Measurements from ENCODE around the gene GPR153.
"Not testable (repeated sequence)": the region's sequence is repeated elsewhere in the genome, so short reads cannot be mapped to it uniquely, and the experiment has no call there.

GPR153 gene

DNA sequence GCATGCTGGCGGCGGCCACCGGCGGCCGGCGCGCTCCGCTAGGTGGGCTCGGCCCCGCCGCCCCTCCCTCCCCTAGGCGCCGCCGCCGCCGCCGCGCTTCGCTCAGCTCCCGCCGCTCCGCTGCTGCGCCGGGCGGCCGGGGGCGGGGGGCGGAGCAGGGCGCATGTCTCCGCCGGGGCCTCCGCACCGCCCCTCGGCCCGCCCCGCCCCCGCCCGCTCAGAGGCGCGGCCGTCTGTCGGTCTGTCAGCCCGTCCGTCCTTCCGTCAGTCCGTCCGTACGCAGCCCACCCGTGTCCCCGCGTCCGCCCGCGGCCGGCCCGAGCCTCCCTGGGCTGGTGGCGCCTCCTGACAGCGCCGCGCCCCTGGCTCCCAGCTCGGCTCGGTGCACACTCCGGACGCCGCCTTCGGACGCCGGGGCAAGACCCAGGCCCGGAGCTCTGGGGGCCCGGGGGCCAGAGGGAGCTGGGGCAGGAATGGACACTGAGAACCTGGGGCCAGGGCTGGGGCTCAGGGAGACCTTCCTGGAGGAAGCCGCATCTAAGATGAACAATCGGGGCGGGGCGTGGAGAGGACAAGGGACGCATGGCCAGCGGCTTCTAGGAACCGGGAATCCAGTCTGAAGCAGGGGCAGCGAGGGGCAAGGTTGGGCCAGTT, at the start of gene GPR153:
TSS of gene GPR153 (minus strand) at position 138 of the 654 bp plus-strand sequence. CDS start 6,193 bp downstream, outside the sequence.
- no peak for DNase-seq

DNA sequence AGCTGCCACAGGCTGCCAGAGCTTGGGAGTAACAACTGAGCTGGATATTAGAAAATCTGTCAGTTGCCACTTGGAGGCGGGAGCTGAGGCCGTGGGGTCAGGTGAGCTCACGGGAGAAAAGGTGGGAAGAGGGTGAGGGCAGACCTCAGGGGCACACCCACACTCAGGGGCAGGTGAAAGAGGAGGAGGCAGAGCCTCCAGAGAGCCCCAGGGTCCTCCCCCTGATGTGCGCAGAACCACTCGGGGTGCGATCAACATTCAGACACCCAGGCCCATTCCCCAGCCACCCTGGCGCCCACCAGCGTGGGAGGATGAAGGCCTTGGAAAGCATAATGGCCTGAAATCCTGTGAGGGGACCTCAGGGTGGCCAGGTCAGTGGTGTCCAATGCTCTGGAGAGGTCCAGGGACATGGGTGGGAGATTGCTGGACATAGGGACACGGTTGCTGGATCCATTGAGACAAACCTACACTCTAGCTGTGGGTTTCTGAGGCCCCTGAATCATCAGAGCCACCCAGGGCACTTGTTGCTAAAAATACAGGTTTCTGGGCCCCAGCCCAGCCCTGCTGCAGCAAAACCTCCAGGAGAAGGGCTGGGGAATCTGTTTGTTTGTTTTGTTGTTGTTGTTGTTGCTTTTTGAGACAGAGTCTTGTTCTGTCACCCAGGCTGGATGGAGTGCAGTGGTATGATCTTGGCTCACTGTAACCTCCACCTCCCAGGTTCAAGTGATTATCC, 49.4 kb upstream of the GPR153 start:
- DNase-seq: no peak

DNA sequence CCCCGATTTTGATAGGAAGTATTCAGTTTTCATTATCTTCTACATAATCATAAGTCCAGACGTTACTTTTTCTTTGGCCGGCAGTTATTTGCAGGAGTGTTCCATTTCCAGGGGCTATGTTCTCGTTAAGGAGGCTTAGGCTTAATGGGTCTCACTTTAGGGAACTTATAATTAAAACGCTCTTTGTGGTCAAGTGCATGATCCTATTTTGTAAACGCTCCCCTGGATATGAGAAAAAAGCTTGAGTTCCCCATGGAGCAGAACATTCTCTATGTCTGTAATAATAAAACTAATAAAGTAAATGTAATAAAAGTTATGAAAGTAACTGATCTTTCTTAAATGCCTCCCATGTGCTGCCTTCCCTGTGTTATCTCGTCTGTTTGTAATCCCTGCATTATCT, 48.7 kb upstream of the GPR153 start:
- no peak for DNase-seq

DNA sequence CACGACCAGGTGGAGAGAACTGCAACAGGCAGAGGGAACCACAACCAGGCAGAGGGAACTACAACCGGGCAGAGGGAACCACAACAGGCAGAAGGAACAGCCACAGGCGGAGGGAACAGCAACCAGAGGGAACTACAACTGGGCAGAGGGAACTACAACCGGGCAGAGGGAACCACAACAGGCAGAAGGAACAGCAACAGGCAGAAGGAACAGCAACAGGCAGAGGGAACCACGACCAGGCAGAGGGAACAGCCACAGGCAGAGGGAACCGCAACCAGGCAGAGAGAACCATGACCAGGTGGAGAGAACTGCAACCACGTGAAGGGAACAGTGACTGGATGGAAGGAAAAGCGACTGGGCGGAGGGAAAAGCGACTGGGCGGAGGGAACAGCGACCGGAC, 47.6 kb upstream of the GPR153 start:
- no peak for DNase-seq

DNA sequence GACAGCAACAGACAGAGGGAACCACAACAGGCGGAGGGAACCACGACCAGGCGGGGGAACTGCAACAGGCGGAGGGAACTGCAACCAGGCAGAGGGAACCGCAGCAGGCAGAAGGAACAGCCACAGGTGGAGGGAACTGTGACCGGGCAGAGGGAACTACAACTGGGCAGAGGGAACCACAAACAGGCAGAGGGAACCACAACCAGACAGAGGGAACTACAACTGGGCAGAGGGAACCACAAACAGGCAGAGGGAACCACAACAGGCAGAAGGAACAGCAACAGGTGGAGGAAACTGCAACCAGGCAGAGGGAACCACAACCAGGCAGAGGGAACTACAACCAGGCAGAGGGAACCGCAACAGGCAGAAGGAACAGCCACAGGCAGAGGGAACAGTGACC, 46.8 kb upstream of the GPR153 start:
- DNase-seq: not testable (repeated sequence)

DNA sequence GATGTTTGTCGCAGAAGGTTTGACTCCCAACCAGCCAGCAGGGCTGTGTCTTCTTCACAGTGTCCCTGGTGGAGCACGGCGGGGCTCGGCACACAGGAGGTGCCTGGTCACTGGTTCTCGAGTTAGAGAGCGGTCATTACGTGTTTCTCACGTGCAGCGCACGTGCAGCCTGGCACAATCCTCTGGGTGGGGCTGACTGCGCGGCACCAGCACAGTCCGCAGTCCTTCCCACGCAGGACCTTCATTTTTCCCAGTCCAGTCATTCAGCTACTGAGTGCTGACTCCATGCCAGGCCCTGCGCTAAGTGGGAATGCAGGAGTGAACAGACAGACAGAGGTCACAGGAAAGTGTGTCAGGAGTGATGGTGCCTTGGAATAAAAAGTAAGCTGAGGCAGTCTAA, 46.2 kb upstream of the GPR153 start:
- no peak for DNase-seq

DNA sequence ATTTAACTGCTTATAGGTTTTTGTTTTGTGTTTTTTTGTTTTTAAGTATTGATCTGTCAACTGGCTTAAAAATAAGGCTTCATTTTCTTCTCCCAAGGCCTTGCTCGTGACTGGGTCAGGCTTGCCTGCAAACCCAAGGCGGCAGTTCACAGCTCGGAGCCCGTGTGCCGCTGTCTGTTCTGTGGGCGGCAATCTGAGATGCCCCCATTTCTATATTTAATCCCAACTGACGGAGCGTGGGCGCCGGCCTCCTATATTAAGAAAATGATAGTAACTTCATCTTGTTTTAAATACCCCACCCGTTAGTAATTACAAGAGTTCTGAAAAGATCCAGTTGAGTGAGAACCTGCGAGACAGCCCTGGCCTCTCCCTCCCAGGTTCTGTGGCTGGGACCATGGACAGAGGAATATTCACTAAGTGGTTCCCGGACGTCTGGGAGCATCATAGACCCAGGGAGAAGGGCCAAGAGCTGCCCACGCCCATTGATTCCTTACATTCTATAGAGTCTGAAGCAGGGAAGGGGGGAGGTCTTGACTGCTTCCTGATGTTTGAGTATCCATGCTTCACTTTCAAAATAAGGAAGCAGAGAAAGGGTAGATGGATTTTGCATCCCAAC, 42.6 kb upstream of the GPR153 start:
- DNase-seq: no peak

DNA sequence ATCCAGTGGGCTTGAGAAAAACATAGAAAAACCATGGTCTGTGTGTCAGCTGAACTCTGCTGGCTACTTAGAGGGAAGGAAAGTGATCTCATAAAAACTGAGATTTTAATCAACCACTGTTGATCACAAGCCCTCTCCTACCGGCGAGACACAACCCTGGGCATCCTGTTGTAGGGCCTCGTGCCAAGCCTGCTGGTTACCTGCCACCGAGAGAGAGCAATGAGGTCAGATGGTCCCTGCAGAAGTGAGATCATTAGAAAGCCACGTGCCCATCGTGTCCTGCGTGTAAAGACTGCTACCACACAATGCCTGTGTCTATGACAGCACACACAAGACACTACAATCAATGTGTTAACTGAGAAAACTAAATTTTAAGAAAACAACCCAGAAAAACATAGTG, 41.7 kb upstream of the GPR153 start:
- no peak for DNase-seq

DNA sequence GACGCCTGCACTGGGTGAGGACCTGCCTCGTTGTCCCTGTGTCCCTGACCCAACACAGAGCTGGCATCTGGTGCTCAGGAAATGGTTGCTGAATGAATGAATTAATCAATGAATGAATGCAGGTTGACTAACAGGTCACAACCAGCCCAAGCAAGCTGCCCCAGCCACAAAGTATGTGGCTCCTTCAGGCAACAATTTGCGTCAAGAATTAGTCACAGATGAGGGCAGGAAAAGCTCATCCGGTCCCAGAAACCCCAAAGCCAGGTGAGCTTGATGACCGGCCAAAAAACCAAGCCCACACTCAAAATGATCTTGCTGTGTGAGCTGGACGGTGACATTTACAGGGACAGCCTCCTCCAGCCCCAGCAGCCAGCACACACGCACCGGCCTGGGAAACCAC, 40.6 kb upstream of the GPR153 start:
- DNase-seq: no peak

DNA sequence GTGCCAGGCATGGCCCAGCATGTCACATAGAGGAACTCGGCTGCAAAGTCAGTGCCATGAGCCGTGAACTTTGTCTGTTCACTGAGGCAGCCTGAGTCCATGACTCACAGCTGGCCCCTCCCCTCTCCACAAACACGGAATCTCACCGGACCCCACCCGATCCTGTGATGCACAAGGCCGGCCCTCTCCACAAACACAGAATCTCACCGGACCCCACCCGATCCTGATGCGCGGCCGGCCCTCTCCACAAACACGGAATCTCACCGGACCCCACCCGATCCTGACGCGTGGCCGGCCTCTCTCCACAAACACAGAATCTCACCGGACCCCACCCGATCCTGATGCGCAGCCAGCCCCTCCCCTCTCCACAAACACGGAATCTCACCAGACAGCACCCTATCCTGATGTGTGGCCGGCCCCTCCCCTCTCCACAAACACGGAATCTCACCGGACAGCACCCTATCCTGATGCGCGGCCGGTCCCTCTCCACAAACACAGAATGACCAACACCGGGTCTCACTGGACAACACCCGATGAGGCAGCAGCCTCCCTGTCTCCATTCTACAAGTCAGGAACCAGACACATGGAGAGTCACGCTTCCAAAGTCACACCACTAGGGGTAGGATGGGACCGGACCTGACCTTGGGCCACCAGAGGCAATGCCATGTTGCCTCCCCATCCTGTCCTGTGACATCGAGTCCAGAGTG, 39.6 kb upstream of the GPR153 start:
- DNase-seq: no peak

DNA sequence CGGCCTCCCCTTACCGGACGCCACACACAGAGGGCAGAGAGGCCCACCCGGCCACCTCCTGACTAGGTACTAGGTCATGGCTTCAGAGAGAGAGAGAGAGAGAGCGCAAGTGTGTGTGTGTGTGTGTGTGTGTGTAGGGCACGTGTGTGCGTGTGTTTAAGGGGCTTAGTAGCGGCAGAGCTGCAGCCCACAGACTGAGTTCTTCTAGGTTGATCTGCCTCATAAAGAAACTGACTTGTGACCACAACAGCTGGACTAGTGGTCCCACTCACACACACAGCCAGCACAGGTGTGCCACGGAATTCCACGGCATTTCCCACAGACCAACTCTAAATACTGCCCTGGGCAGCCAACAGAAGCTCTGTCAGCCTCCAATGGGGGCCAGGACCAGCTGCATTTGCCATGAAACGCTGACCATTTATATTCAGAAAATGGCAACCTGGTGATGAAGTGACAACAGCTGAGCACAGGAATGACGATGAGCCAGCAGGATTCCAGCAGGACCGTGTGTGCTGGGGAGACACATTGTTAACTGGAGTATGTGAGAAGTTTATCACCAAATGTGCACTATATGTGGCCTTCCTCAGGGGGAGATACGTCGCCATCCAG, 38.8 kb upstream of the GPR153 start:
- no peak for DNase-seq

DNA sequence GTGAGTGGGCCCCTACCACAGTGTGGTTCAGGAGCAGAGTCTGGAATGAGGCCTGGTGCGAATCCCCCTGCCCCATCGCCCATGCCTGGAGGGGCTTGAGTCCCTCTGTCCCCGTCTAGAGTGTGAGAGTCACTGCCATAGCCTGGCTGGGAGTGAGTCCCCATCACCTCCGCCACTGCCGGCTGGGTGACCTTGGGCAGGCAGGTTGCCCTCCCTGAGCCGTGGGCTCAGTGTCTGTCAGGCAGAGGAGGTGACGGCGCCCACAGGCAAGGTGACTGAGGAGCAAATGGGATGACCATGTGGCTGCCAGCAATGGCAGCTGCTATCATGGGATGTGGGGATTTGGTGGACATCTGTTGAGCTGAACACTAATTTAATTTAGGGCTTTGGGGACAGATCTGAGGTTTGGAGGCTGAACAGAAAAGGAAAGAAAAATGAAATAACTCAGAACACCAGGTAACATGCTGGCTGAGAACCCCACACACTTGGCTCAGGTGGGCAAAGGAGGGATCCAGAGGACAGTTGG, 38.1 kb upstream of the GPR153 start:
- no peak for DNase-seq

DNA sequence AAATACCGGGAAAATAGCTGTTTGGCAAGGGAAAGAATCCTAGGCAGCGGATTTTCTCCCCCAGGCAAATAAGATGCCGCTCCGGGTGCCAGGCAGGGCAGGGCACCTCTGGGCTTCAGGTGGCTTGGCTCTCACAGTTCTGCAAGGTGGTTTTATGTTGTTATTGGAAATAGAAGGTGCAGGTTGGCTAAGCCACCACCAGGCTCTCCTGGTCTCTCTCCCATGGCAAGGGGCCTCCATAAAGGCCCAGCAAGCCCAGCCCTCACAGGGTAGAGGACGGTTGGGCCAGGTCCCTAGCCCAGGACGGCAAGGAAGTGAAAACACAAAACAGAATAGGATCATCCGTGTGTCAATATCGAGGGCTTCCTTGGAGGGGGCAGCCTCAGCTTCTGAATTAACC, 37.6 kb upstream of the GPR153 start:
- DNase-seq: no peak

DNA sequence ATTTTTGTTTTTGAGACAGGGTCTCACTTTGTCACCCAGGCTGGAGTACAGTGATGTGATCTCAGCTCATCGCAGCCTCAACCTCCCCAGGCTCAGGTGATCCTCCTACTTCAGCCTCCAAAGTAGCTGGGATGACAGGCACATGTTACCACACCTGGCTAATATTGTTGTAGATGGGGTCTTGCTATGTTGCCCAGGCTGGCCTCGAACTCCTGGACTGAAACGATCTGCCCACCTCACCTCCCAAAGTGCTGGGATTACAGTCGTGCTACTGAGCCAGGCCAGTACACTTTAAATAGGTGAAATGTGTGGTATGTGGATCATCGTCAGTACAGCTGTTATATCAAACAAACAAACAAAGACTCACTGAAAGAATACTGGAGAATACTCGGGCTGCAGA, 35.0 kb upstream of the GPR153 start:
- DNase-seq: no peak

DNA sequence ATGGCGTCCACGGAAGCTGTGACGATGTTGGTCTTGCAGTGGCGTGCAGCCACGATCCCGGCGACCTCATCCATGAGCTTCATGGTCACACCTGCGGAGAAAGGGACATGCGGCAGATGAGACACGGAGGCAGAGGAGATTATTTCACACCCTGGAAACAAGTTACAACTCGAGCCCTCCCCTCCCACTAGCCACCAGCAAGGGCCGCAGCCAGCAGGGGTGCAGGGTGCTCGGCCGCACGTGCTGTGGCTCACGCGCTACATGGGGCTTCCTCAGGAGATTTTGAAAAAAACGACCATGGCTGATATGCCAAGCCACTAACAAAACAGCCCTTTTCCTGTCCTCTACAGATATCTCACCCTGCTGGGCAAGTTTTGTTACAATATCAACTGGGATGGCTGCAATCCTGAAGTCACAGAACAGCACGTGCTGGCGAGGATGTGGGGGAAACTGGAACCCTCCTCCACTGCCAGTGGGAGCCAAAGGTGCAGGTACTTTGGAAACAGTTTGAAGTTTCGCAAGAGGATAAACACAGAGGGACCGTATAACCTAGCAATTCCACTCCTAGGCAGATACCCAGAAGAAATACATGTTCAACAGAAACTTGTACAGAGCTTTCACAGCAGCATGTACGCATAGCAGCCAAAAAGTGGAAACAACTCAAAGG, 34.1 kb upstream of the GPR153 start:
- no peak for DNase-seq

DNA sequence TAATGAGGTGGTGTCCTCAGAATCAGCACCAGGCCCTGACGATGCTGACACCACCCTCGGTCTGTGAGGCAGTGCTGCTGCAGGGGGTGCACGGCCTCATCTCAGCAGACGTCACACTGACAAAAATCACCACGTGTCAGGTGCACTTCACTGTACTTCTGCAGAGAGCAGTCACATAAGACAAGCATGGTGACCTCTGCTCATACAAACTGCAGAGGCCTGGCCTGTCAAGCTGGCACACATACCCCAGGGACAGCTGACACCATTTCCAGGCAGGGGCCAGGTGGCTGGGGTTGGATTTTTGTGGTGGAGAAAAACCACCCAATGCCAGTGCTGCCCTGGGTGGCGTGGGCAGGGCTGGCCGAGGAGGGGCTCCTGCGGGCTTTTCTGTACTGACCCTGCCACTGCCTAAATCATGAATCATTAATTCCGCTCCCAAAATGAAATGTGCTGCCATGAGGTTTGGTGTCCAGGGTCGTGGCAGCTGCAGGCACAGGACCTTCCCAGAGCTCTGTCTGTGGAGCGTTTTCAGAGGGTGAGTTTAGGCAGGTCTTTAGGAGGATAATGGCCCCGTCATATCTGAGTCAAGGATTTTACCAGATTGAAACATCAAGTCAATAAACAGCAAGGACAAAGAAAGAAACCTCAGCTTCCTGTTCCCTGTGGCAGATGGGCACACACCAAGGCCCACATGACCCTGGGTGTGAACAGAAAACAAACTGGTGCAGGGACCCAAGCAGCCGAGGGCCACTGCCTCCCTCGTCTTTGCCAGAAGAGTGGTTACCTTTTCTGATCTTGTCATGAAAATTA, 33.4 kb upstream of the GPR153 start:
- DNase-seq: no peak

DNA sequence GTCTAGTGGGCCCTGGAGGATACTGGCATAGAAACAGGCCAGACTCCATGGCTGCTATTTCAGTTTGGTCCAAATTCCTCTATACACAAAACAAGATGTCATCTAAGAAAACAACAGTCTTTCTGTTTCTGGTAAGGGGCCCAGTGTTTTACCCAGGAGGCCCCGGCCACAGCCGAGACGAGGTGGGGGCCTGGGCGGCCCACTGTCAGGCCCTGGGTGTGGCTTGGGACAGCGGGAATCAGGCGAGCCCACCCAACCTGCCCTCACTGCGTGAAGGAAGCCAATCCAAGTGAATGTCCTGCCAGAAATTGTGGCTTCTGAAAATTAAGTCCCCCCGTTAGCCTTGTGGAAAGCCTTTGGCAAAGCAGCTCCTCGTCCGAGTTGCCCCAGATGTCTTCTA, 31.2 kb upstream of the GPR153 start:
- no peak for DNase-seq

DNA sequence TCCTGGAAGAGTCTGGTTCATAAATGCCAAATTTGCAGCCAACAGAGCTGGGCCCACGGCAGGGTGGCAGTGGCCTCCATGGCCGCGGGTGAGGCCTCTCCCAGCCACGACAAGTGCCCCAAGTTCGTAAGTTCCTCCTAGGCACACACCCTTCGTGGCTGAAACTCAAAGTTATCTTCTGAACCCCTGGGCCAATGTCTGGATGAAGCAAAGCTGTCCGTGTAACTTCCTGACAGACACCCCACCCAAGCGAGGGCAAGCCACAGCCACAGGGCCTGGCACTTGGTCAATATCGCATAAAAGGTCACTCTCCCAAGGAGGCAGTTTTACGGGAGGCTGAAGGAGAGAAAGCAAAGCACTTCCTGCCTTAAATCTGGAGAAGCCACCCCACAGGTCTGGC, 27.8 kb upstream of the GPR153 start:
- DNase-seq: no peak

DNA sequence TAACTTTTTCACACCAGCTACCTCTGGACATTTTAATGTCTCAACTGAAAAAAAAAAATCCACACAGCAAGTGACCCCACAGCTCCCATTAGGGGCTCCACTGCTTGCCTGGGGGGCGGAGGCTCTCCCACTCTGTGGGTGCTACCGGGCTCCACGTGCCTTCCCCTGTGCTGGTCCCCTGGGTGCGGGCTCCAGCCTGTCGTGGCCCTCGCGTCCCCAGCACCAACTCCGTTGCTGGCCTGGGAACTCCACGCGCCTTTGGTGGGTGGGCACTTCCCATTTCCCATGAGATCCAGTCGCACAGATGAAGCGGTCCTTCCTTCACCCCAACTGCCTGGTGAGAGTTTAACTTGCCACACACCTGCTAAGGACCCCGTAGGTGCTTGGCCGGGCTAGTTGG, 27.1 kb upstream of the GPR153 start:
- no peak for DNase-seq

DNA sequence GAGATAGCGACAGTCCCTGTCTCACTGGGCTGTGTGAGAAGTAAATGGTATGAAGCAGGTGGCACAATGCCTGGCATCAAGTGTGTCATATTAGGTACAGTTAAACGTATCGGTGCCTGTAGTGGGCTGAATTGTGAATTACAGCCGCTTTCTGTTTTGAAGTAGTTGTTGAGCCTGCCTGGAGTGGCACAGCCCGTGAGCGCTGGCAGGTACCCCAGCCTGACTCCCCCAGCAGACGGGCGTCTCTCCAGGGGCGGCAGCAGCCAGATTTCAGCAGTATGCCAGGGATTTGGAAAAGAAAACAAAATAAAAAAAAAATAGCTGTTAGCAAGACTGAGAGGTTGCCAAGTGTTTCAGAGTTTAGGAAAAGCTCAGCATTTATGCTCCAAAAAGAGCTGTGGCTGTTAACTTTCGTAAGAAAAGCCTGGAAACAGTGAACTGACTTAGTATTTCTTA, 26.6 kb upstream of the GPR153 start:
- no peak for DNase-seq

DNA sequence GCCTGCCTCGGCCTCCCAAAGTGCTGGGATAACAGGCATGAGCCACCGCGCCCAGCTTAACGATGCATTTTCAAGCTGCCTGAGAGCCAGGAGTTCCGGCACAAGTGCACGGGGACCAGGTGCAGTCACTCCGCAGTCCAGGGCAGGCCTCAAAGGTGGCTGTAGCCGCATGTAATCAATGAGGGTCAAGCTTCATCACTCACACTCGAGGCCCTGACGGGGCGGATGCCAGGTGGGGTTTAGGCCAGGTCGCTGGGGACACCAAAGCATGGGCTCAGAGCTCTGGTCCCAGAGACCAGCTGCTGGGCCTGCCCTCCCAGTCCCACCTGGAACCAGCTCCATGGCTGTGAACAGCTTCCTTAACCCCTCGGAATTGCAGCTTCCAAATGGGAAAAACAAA, 26.1 kb upstream of the GPR153 start:
- no peak for DNase-seq

DNA sequence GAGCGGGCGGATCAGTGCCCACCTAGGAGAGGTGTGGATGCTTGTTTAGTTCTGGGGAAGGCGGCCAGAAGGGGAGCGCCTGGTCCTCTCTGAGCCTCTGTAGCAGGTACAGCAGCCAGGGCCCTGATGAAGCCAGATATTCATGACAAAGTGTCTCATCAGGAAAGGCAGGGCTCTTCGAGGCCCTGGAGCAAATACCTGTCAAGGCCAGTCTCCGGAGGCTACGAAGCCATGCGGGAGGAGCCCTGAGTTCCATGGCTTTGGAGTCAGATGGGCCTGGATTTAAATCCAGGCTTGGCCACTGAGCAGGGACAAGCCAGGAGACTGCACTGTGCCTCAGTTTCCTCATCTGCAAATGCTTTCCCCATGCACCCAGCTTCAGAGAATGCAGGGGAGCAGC, 25.4 kb upstream of the GPR153 start:
- no peak for DNase-seq
